ENCODE measurements around the gene RHO.

RHO gene

GRCh38 chr3:129553171-129553570, 24.7 kb downstream of the RHO start:
- TF ChIP-seq GATA2 (IDR thresholded peaks at IDR 0.05; ENCODE audit: low read depth, low read length) = no peak

GRCh38 chr3:129553719-129554118, 25.3 kb downstream of the RHO start:
- TF ChIP-seq GATA2 (IDR thresholded peaks at IDR 0.05; ENCODE audit: low read depth, low read length) = no peak
- TF ChIP-seq GATA3 (IDR thresholded peaks at IDR 0.05; ENCODE audit: low read depth, low read length) = no peak

GRCh38 chr3:129554356-129555152, 26.1 kb downstream of the RHO start:
- TF ChIP-seq GATA2 (IDR thresholded peaks at IDR 0.05; ENCODE audit: low read depth, low read length) (no peak), GATA3 (IDR thresholded peaks at IDR 0.05; ENCODE audit: low read depth, low read length) (no peak)

GRCh38 chr3:129555153-129555550, 26.7 kb downstream of the RHO start:
- TF ChIP-seq GATA3 (IDR thresholded peaks at IDR 0.05; ENCODE audit: low read depth, low read length) (no peak), GATA2 (IDR thresholded peaks at IDR 0.05; ENCODE audit: low read depth, low read length) (no peak)

- TF ChIP-seq GATA2 (IDR thresholded peaks at IDR 0.05; ENCODE audit: low read depth, low read length) (no peak), GATA3 (IDR thresholded peaks at IDR 0.05; ENCODE audit: low read depth, low read length) (no peak)
Measured at GRCh38 chr3:129555616-129556357, 27.3 kb downstream of the RHO start.

DNA sequence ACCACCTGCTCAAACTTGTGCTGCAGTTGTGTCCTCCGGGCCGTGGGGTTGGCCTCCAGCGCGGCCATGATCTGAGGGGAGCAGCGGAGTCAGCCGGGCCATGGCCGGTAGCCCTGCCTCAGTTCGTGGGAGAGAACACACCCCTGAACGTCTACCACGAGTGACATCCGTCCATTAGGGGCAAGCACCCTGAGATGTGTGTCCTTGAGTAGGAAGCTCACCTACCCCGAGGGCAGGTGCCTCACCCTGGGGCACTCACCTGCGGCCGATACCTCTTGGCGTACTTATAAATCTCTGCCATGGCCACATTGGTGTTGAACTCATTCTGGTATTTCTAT, 27.9 kb downstream of the RHO start:
- TF ChIP-seq GATA2 (IDR thresholded peaks at IDR 0.05; ENCODE audit: low read depth, low read length) (no peak), GATA3 (IDR thresholded peaks at IDR 0.05; ENCODE audit: low read depth, low read length) (no peak)

- TF ChIP-seq GATA2 (IDR thresholded peaks at IDR 0.05; ENCODE audit: low read depth, low read length) = no peak
- TF ChIP-seq GATA3 (IDR thresholded peaks at IDR 0.05; ENCODE audit: low read depth, low read length) = no peak
Measured at GRCh38 chr3:129556890-129557547, 28.6 kb downstream of the RHO start.

DNA sequence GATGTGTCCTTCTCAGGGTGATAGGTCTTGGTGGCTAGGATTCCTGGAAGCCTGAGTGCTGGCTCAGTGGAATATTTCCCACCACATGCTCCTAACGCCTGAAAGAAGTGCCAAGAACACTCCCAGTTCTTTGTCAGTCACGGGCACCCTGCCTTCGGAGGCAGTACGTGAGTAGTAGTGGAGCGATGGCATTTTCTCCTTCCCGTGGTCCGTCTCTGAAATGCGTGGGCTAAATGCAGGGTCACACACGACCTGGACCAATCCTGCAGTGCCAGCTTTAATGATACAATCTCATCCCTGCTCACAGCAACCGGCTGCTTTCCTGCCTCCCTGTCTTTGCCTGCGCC, 29.1 kb downstream of the RHO start:
- TF ChIP-seq GATA3 (IDR thresholded peaks at IDR 0.05; ENCODE audit: low read depth, low read length) = no peak
- TF ChIP-seq GATA2 (IDR thresholded peaks at IDR 0.05; ENCODE audit: low read depth, low read length) = peak; percentile 75

DNA sequence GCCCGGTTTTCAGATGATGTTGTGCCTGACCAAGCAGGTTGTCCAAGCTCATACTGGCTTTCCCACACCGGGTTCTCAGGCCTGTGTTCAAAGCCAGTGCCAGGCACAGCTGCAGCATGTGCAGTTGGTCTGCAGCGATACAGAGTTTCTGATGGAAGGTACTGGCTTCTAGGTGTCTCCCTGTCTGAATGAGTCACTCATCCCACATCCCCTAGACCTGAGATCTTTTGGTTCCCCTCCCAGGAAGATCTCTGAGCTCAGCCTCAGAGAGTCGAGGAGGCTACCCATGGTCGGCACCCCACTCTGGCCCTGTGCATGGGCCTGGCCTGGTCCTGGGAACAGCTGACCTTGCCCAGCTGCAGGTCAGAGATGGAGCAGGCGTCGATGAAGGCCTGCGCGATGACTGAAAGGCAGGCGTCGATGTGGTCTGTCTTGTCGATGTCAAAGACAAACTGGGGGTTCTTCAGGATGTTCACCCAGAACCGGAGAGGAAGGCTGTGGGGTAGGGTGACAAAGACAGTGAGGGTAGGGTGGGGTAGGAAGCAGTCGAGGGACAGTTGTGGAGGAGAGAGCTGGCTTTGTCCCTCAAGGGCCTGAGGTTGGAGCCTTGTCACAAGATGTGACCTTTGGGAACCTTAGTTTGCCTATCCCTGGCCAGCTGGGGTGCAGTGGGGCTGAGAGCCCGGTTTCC, 29.8 kb downstream of the RHO start:
- TF ChIP-seq GATA3 (IDR thresholded peaks at IDR 0.05; ENCODE audit: low read depth, low read length) (no peak), GATA2 (IDR thresholded peaks at IDR 0.05; ENCODE audit: low read depth, low read length) (no peak)

- no peak for TF ChIP-seq GATA2 (IDR thresholded peaks at IDR 0.05; ENCODE audit: low read depth, low read length)
- TF ChIP-seq GATA3 (IDR thresholded peaks at IDR 0.05; ENCODE audit: low read depth, low read length) = no peak
Measured at GRCh38 chr3:129558772-129559564, 30.5 kb downstream of the RHO start.

GRCh38 chr3:129559565-129560079, 31.2 kb downstream of the RHO start:
- TF ChIP-seq GATA3 (IDR thresholded peaks at IDR 0.05; ENCODE audit: low read depth, low read length) (no peak), GATA2 (IDR thresholded peaks at IDR 0.05; ENCODE audit: low read depth, low read length) (no peak)

DNA sequence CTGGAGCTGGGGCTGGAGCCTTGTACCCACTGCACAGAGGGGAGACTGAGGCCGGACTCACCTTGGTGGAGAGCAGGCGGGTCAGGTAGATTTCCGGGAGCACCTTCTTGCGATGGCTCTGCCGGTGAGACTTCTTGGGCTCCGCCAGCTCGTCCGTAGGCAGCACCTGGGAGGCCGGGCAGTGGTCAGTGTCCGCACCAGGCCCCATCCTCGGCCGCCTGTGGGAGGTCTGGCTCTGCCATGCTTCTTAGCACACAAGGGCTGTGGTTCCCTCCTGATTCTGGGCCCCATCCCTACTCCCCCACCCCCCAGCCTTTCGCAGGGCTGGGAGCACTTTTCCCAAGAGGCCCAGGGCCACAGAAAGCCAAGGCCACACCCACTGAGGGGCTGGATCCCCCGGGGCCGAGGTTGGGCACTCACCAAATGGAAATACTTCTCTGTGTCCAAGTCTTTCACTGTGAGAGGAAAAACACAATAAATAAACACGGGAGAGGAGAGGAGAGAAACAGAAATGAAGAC, 31.9 kb downstream of the RHO start:
- TF ChIP-seq GATA3 (IDR thresholded peaks at IDR 0.05; ENCODE audit: low read depth, low read length) (no peak), GATA2 (IDR thresholded peaks at IDR 0.05; ENCODE audit: low read depth, low read length) (no peak)

GRCh38 chr3:129560911-129561594, 32.6 kb downstream of the RHO start:
- no peak for TF ChIP-seq GATA3 (IDR thresholded peaks at IDR 0.05; ENCODE audit: low read depth, low read length)
- no peak for TF ChIP-seq GATA2 (IDR thresholded peaks at IDR 0.05; ENCODE audit: low read depth, low read length)
